Lower leg skin (tissue), 4 donors: ENCODE results near the gene NOBOX. TPM values are rescaled to one million over a fixed set of nuclear protein-coding genes. Genes with fewer than 3 reads are reported as not detected.
"Not testable (repeated sequence)": the region's sequence is repeated elsewhere in the genome, so short reads cannot be mapped to it uniquely, and the experiment has no call there.

Source experiments
- DNase-seq, 2 donors: peaks; one replicate each; pipeline ENCODE4 v3.0.0-alpha.2; 2019; ENCODE audit warnings: low spot score in 2 of 2
- H3K4me3 ChIP-seq: fragments of 200-600 bp; sonication (generic); 2 replicates; pipeline ENCODE4 v1.5.1; 2017; ENCODE audit warnings: mild to moderate bottlenecking, low read depth; ENCODE audit not compliant: poor library complexity, severe bottlenecking
- CTCF ChIP-seq, 3 donors: fragments of 450-650 bp; IDR thresholded peaks; one replicate each; pipeline ENCODE4 v1.5.1; 2016; ENCODE audit warnings: antibody characterized with exemption in 3 of 3, mild to moderate bottlenecking in 3 of 3, moderate library complexity in 2 of 3
- POLR2A ChIP-seq, 2 donors: fragments of 450-650 bp; IDR thresholded peaks; one replicate each; pipeline ENCODE4 v1.6.1; 2016 to 2017; ENCODE audit warnings: antibody characterized with exemption in 2 of 2, mild to moderate bottlenecking in 1 of 2, moderate library complexity in 1 of 2
- WGBS, 2 donors: methylation state at CpG; one replicate each; pipeline ENCODE4 v1.1.5; 2018; 5-methylcytosine and 5-hydroxymethylcytosine counted together
- intact Hi-C: fragments of 100-400 bp; cut with DNase I; formaldehyde crosslinking; loops from one replicate; pipeline ENCODE4 v1.15.0; 2023; ENCODE audit warnings: low total_unique reads
- total RNA-seq, 4 donors: library from RNA; depleted of rRNA; stranded (reverse); fragments of >200 nt; gene quantifications; one replicate each; pipeline ENCODE4 v1.1.0, GENCODE V29; 2016

Gene NOBOX
- total RNA-seq, 4 donors from 2014 or later: not detected

- intact Hi-C loops: no loop called here
- no peak overlapping the region for H3K4me3 ChIP-seq
- 91 to 94% methylated on average over 11 of the region's 11 CpGs for WGBS, 2 donors
- TF ChIP-seq CTCF (IDR thresholded peaks at IDR 0.05) (no peak), POLR2A (IDR thresholded peaks at IDR 0.05) (no peak)
- peak in 1 of 2 donors; percentile 74 for DNase-seq
Observed at GRCh38 chr7:144379776-144380384, 23.6 kb downstream of the NOBOX start.

- peak in 1 of 2 donors; percentile 42 for DNase-seq
- intact Hi-C loops: no loop called here
- no peak overlapping the region for H3K4me3 ChIP-seq
- TF ChIP-seq POLR2A (IDR thresholded peaks at IDR 0.05) (no peak), CTCF (IDR thresholded peaks at IDR 0.05) (no peak)
- 87 to 95% methylated on average over 9 of the region's 9 CpGs for WGBS, 2 donors
Observed at GRCh38 chr7:144378651-144379050, 24.8 kb downstream of the NOBOX start.

- intact Hi-C loops, H3K4me3 ChIP-seq, DNase-seq: not testable (repeated sequence)
- no CpG with 5 or more reads among the region's 7 CpGs for WGBS, 2 donors
Observed at GRCh38 chr7:144369221-144369620, 34.3 kb downstream of the NOBOX start.

GRCh38 chr7:144367250-144367649 lies 36.2 kb downstream of the NOBOX start:
- WGBS, 2 donors: no CpG with 5 or more reads among the region's 9 CpGs
- DNase-seq, H3K4me3 ChIP-seq, intact Hi-C loops: not testable (repeated sequence)

- intact Hi-C loops, DNase-seq, H3K4me3 ChIP-seq: not testable (repeated sequence)
- WGBS, 2 donors: no CpG with 5 or more reads among the region's 6 CpGs
Observed at GRCh38 chr7:144365523-144365922, 38.0 kb downstream of the NOBOX start.

GRCh38 chr7:144362061-144362460 lies 41.4 kb downstream of the NOBOX start:
- intact Hi-C loops, H3K4me3 ChIP-seq, DNase-seq: not testable (repeated sequence)
- WGBS, 2 donors: no CpG with 5 or more reads among the region's 3 CpGs

GRCh38 chr7:144356860-144357259 lies 46.6 kb downstream of the NOBOX start:
- H3K4me3 ChIP-seq, intact Hi-C loops, DNase-seq: not testable (repeated sequence)
- 78% methylated on average over 2 of the region's 11 CpGs; no CpG with 5 or more reads in 1 of the 2 donors for WGBS, 2 donors

- WGBS, 2 donors: no CpG with 5 or more reads among the region's 6 CpGs
- DNase-seq, H3K4me3 ChIP-seq, intact Hi-C loops: not testable (repeated sequence)
Observed at GRCh38 chr7:144356185-144356584, 47.3 kb downstream of the NOBOX start.

GRCh38 chr7:144355176-144355822 lies 48.2 kb downstream of the NOBOX start, which contains the start of gene ARHGEF5:
ARHGEF5 (plus strand) TSS chr7:144355402; CDS start chr7:144362670, 7,268 bp downstream.
- no CpG with 5 or more reads among the region's 50 CpGs for WGBS, 2 donors
- H3K4me3 ChIP-seq, intact Hi-C loops, DNase-seq: not testable (repeated sequence)

- 43 to 61% methylated on average over 2 of the region's 3 CpGs for WGBS, 2 donors
- peak in 1 of 2 donors; percentile 14 for DNase-seq
- H3K4me3 ChIP-seq, intact Hi-C loops: not testable (repeated sequence)
Observed at GRCh38 chr7:144351667-144352066, 51.8 kb downstream of the NOBOX start.

GRCh38 chr7:144348625-144349024 lies 54.9 kb downstream of the NOBOX start:
- H3K4me3 ChIP-seq, intact Hi-C loops, DNase-seq: not testable (repeated sequence)
- no CpG with 5 or more reads among the region's 1 CpG for WGBS, 2 donors
